Calu3 (cell line): Measurements from ENCODE around the gene RASGEF1B. TPM values are rescaled to one million over a fixed set of nuclear protein-coding genes. Genes with fewer than 3 reads are reported as not detected.

Experiments
- BruUV-seq: library from RNA; stranded (reverse); fragments of 400-500 nt; replicated peaks from 2 replicates; lab custom pipeline; 2021; lab: Mats Ljungman, UMichigan
- CTCF ChIA-PET: fragments of 300-600 bp; sonication (Branson Sonifier 250); formaldehyde crosslinking; loops from one replicate; lab custom pipeline; 2022; ENCODE audit warnings: antibody characterized with exemption; lab: Charles Lee
- DNase-seq: peaks from one replicate; pipeline ENCODE4 v3.0.0; 2022
- H3K27ac Mint-ChIP-seq: one replicate; pipeline ENCODE4 v1.8.0; 2022; ENCODE audit warnings: mixed read lengths; ENCODE audit not compliant: unreplicated experiment
- H3K27me3 Mint-ChIP-seq: one replicate; pipeline ENCODE4 v1.8.0; 2022; ENCODE audit warnings: mixed read lengths; ENCODE audit not compliant: unreplicated experiment
- H3K36me3 Mint-ChIP-seq: one replicate; pipeline ENCODE4 v1.8.0; 2022; ENCODE audit warnings: mild to moderate bottlenecking, moderate library complexity, mixed read lengths; ENCODE audit not compliant: insufficient read depth, unreplicated experiment
- H3K4me1 Mint-ChIP-seq: one replicate; pipeline ENCODE4 v1.8.0; 2022; ENCODE audit warnings: mild to moderate bottlenecking, low read depth, mixed read lengths; ENCODE audit not compliant: unreplicated experiment
- H3K4me3 Mint-ChIP-seq: one replicate; pipeline ENCODE4 v1.8.0; 2022; ENCODE audit warnings: mild to moderate bottlenecking, low read depth, moderate library complexity, mixed read lengths; ENCODE audit not compliant: unreplicated experiment
- H3K9me3 Mint-ChIP-seq: one replicate; pipeline ENCODE4 v1.8.0; 2022; ENCODE audit warnings: low read depth, mixed read lengths; ENCODE audit not compliant: unreplicated experiment
- intact Hi-C: fragments of 100-400 bp; cut with micrococcal nuclease; formaldehyde crosslinking; loops from one replicate; pipeline ENCODE4 v1.10.0; 2022; ENCODE audit not compliant: unreplicated experiment
- total RNA-seq: library from RNA; stranded (reverse); gene quantifications from 2 replicates; pipeline ENCODE4 v1.2.3, GENCODE V29; 2022
- TF ChIP-seq, protein P1 (sequence below): fragments of 200-600 bp; IDR thresholded peaks from one replicate; pipeline ENCODE4 v1.8.0; 2022; ENCODE audit warnings: antibody characterized with exemption; ENCODE audit not compliant: unreplicated experiment

Gene RASGEF1B
- total RNA-seq, 1 experiment from 2014 or later = 33.8 TPM

- no peaks in the 10 kb centered on the region for H3K9me3 Mint-ChIP-seq
- no TSS peak for BruUV-seq
- no peak overlapping the region for H3K4me3 Mint-ChIP-seq
- no peaks in the 10 kb centered on the region for H3K4me1 Mint-ChIP-seq
- CTCF ChIA-PET = interaction anchor here (0.7 kb wide), 1 partner anchor 11 kb away, joined by 3 read pairs; no protein-coding TSS in a partner anchor
- intact Hi-C loops = no loop called here
- H3K36me3 Mint-ChIP-seq = peaks cover 20% of the 10 kb centered on the region
- TF ChIP-seq, protein P1, sequence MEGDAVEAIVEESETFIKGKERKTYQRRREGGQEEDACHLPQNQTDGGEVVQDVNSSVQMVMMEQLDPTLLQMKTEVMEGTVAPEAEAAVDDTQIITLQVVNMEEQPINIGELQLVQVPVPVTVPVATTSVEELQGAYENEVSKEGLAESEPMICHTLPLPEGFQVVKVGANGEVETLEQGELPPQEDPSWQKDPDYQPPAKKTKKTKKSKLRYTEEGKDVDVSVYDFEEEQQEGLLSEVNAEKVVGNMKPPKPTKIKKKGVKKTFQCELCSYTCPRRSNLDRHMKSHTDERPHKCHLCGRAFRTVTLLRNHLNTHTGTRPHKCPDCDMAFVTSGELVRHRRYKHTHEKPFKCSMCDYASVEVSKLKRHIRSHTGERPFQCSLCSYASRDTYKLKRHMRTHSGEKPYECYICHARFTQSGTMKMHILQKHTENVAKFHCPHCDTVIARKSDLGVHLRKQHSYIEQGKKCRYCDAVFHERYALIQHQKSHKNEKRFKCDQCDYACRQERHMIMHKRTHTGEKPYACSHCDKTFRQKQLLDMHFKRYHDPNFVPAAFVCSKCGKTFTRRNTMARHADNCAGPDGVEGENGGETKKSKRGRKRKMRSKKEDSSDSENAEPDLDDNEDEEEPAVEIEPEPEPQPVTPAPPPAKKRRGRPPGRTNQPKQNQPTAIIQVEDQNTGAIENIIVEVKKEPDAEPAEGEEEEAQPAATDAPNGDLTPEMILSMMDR = no peak
- DNase-seq = no peak
- no peak overlapping the region for H3K27ac Mint-ChIP-seq
- H3K27me3 Mint-ChIP-seq = no peaks in the 10 kb centered on the region
Observed at GRCh38 chr4:81452452-81453006, 19.2 kb downstream of the RASGEF1B start.

DNA sequence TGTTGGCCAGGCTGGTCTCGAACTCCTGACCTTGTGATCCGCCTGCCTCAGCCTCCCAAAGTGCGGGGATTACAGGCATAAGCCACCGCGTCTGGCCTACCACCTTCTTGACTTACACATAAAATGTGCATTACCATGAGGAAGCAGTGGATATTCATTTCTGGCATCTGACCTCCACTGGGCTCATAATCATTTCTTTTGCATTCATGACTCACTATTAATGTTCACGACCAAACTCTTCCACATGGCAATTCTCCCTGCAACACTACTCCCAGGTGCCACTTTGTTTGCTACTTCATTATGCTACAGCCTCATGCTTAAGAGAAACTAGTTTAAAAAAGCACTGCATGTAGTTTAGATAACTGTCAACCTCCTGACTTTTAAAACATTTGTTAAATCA lies 22.7 kb downstream of the RASGEF1B start:
- peaks cover 20% of the 10 kb centered on the region for H3K36me3 Mint-ChIP-seq
- CTCF ChIA-PET = no interaction called here
- H3K4me1 Mint-ChIP-seq = no peaks in the 10 kb centered on the region
- TF ChIP-seq, protein P1 = no peak
- no peak for DNase-seq
- intact Hi-C loops = no loop called here
- H3K27me3 Mint-ChIP-seq = no peaks in the 10 kb centered on the region
- no peaks in the 10 kb centered on the region for H3K9me3 Mint-ChIP-seq
- H3K27ac Mint-ChIP-seq = no peak overlapping the region
- no peak overlapping the region for H3K4me3 Mint-ChIP-seq
- BruUV-seq = no TSS peak

GRCh38 chr4:81447566-81448229 lies 24.0 kb downstream of the RASGEF1B start:
- H3K4me1 Mint-ChIP-seq = no peaks in the 10 kb centered on the region
- intact Hi-C loops = no loop called here
- no TSS peak for BruUV-seq
- H3K9me3 Mint-ChIP-seq = no peaks in the 10 kb centered on the region
- DNase-seq = no peak
- TF ChIP-seq, protein P1 = no peak
- H3K27ac Mint-ChIP-seq = no peak overlapping the region
- no peak overlapping the region for H3K4me3 Mint-ChIP-seq
- H3K36me3 Mint-ChIP-seq = peaks cover 10% of the 10 kb centered on the region
- no peaks in the 10 kb centered on the region for H3K27me3 Mint-ChIP-seq
- CTCF ChIA-PET = no interaction called here

DNA sequence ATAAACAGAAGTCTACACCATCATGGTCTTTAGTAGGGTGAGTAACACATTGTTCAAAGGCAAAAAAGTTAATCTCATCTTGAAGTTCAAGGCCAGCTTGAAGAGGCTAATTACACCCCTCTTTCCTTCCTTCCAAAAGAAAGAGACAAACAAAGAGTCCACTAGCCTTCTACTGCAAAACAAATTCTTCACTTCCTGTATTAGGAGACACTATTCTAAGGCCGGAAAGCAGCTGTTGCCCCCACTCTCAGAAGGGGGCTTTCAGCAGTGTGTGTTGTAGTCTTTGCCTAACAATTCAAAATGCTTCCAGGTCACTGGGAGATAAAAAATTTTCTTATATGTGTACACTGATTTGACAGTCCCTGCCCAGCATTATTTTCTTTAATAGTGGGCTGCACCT lies 25.1 kb downstream of the RASGEF1B start:
- BruUV-seq = no TSS peak
- CTCF ChIA-PET = no interaction called here
- Mint-ChIP-seq H3K36me3 (no peaks in the 10 kb centered on the region), H3K4me1 (no peaks in the 10 kb centered on the region), H3K27me3 (no peaks in the 10 kb centered on the region), H3K27ac (no peak overlapping the region), H3K9me3 (no peaks in the 10 kb centered on the region), H3K4me3 (no peak overlapping the region)
- TF ChIP-seq, protein P1 = no peak
- intact Hi-C loops = no loop called here
- DNase-seq = no peak
